ENCODE measurements around the gene C19orf73.
A peak's percentile ranks its signal among the peaks of the same experiment; 100 is the strongest.
"Not testable (repeated sequence)": the region's sequence is repeated elsewhere in the genome, so short reads cannot be mapped to it uniquely, and the experiment has no call there.

C19orf73 gene

GRCh38 chr19:49148784-49149651 lies 30.1 kb upstream of the C19orf73 start:
- DNase-seq (ENCODE audit: low read depth in 2 of 2), result peak; percentile 71 to 83

GRCh38 chr19:49148044-49148682 lies 29.2 kb upstream of the C19orf73 start:
- no peak for DNase-seq (ENCODE audit: low read depth in 2 of 2)

GRCh38 chr19:49146408-49146770 lies 27.4 kb upstream of the C19orf73 start:
- DNase-seq (ENCODE audit: low read depth in 2 of 2), result not testable (repeated sequence)

- DNase-seq (ENCODE audit: low read depth in 2 of 2), result peak; percentile 76 to 79
These were observed 26.8 kb upstream of the C19orf73 start for GRCh38 chr19:49145573-49146407.

GRCh38 chr19:49142866-49143335 lies 24.0 kb upstream of the C19orf73 start:
- peak; percentile 57 to 69 for DNase-seq (ENCODE audit: low read depth in 2 of 2)

- DNase-seq (ENCODE audit: low read depth in 2 of 2), result no peak
These were observed 22.4 kb upstream of the C19orf73 start for GRCh38 chr19:49141352-49141751.

GRCh38 chr19:49140951-49141350 lies 22.0 kb upstream of the C19orf73 start:
- DNase-seq (ENCODE audit: low read depth in 2 of 2), result no peak

- no peak for DNase-seq (ENCODE audit: low read depth in 2 of 2)
These were observed 17.8 kb upstream of the C19orf73 start for GRCh38 chr19:49136771-49137171.

- DNase-seq (ENCODE audit: low read depth in 2 of 2), result no peak
These were observed 16.7 kb upstream of the C19orf73 start for GRCh38 chr19:49135686-49136085.

- peak in 1 of 2 donors; percentile 51 for DNase-seq (ENCODE audit: low read depth in 2 of 2)
These were observed 14.9 kb upstream of the C19orf73 start for GRCh38 chr19:49133621-49134454.

GRCh38 chr19:49132974-49133609 lies 14.1 kb upstream of the C19orf73 start:
- DNase-seq (ENCODE audit: low read depth in 2 of 2), result no peak

GRCh38 chr19:49130325-49130724 lies 11.4 kb upstream of the C19orf73 start:
- no peak for DNase-seq (ENCODE audit: low read depth in 2 of 2)

GRCh38 chr19:49129238-49129583 lies 10.3 kb upstream of the C19orf73 start:
- no peak for DNase-seq (ENCODE audit: low read depth in 2 of 2)

GRCh38 chr19:49128545-49129237 lies 9.7 kb upstream of the C19orf73 start:
- DNase-seq (ENCODE audit: low read depth in 2 of 2), result no peak

GRCh38 chr19:49127674-49128544 lies 9.0 kb upstream of the C19orf73 start:
- DNase-seq (ENCODE audit: low read depth in 2 of 2), result peak; percentile 87 to 94

- not testable (repeated sequence) for DNase-seq (ENCODE audit: low read depth in 2 of 2)
These were observed 8.3 kb upstream of the C19orf73 start for GRCh38 chr19:49127225-49127624.

- DNase-seq (ENCODE audit: low read depth in 2 of 2), result no peak
These were observed 7.6 kb upstream of the C19orf73 start for GRCh38 chr19:49126575-49126974.

- DNase-seq (ENCODE audit: low read depth in 2 of 2), result no peak
These were observed 6.2 kb upstream of the C19orf73 start for GRCh38 chr19:49125025-49125731.

GRCh38 chr19:49123285-49123684 lies 4.3 kb upstream of the C19orf73 start:
- DNase-seq (ENCODE audit: low read depth in 2 of 2), result not testable (repeated sequence)

Data from stimulated activated CD8-positive, alpha-beta memory T cell treated with anti-CD3 and anti-CD28 coated beads, Interleukin-2, amount 100 ng/mL, for 48 hours (primary cell).